Fibroblast of lung (primary cell): ENCODE measurements around the gene ASTN2.

Experiments used
- CTCF ChIP-seq, 2 donors: IDR thresholded peaks in 1 of 2; conservative IDR thresholded peaks in 1 of 2; 1 replicate in 1 of 2; 2 replicates in 1 of 2; pipeline ENCODE4 v1.5.1; 2011 to 2012; ENCODE audit warnings: low read length in 2 of 2, control low read depth in 1 of 2, inconsistent platforms in 1 of 2, low read depth in 1 of 2, mild to moderate bottlenecking in 1 of 2
- EZH2 ChIP-seq: IDR thresholded peaks from 2 replicates; pipeline ENCODE4 v1.5.1; 2012; ENCODE audit warnings: low read length, control low read depth, mild to moderate bottlenecking; ENCODE audit errors: missing control alignments

DNA sequence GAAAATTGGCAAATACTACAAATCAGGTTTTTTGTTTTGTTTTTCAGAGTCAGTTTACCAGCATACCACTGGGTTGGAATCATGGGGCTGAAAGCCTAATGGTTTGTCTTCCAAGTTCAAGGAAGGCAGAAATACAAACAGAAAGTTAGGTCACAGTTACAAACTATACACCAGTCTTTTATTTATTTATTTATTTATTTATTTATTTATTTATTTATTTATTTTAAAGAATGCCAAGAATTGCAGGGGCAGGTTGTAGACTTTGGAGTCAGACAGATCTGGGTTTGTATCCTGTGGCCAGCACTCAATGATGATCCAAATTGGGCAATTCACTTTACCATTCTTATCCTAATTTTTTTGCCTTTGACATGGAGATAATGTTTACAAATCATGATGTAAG is 353.9 kb downstream of the ASTN2 start:
- TF ChIP-seq EZH2 (no peak), CTCF (conservative IDR thresholded peaks at IDR 0.05 in 1 of 2, IDR thresholded peaks at IDR 0.05 in 1 of 2; ENCODE audit: low read depth in 1 of 2, low read length in 2 of 2) (no peak)
